Measurements from ENCODE around the gene PRM2.

GRCh38 chr16:11249233-11250061, 26.8 kb downstream of the PRM2 start:
- TF ChIP-seq CTCF (IDR thresholded peaks at IDR 0.05) (no peak), POLR2A (IDR thresholded peaks at IDR 0.05) (no peak)
